ENCODE data around the gene ITM2C.

ITM2C gene

GRCh38 chr2:230903231-230904150 is 38.7 kb downstream of the ITM2C start:
- DNase-seq (ENCODE audit: low read depth in 1 of 2, low spot score in 1 of 2) = no peak
- in situ Hi-C loops (cut with HindIII; ENCODE audit: low pct_unique_long_range_greater_than_20kb, low sequenced_read_pairs) = no loop called here
- no peak for TF ChIP-seq JUND (IDR thresholded peaks at IDR 0.05; ENCODE audit: low read depth)

GRCh38 chr2:230904856-230905447 is 40.2 kb downstream of the ITM2C start:
- TF ChIP-seq JUND (IDR thresholded peaks at IDR 0.05; ENCODE audit: low read depth) = no peak
- in situ Hi-C loops (cut with HindIII; ENCODE audit: low pct_unique_long_range_greater_than_20kb, low sequenced_read_pairs) = no loop called here

GRCh38 chr2:230905448-230906421 is 41.0 kb downstream of the ITM2C start:
- DNase-seq (ENCODE audit: low read depth in 1 of 2, low spot score in 1 of 2) = no peak
- in situ Hi-C loops (cut with HindIII; ENCODE audit: low pct_unique_long_range_greater_than_20kb, low sequenced_read_pairs) = no loop called here
- TF ChIP-seq JUND (IDR thresholded peaks at IDR 0.05; ENCODE audit: low read depth) = no peak

More at GRCh38 chr2:230904856-230905447, 40.2 kb downstream of the ITM2C start:
- no peak for DNase-seq (ENCODE audit: low read depth in 1 of 2, low spot score in 1 of 2)

- in situ Hi-C loops (cut with HindIII; ENCODE audit: low pct_unique_long_range_greater_than_20kb, low sequenced_read_pairs) = no loop called here
- no peak for TF ChIP-seq JUND (IDR thresholded peaks at IDR 0.05; ENCODE audit: low read depth)
- no peak for DNase-seq (ENCODE audit: low read depth in 1 of 2, low spot score in 1 of 2)
These were observed 41.9 kb downstream of the ITM2C start for GRCh38 chr2:230906471-230907230.

- DNase-seq (ENCODE audit: low read depth in 1 of 2, low spot score in 1 of 2) = no peak
- TF ChIP-seq JUND (IDR thresholded peaks at IDR 0.05; ENCODE audit: low read depth) = no peak
- in situ Hi-C loops (cut with HindIII; ENCODE audit: low pct_unique_long_range_greater_than_20kb, low sequenced_read_pairs) = no loop called here
These were observed 42.8 kb downstream of the ITM2C start for GRCh38 chr2:230907361-230908091.

GRCh38 chr2:230908092-230908594 is 43.4 kb downstream of the ITM2C start:
- no peak for DNase-seq (ENCODE audit: low read depth in 1 of 2, low spot score in 1 of 2)
- TF ChIP-seq JUND (IDR thresholded peaks at IDR 0.05; ENCODE audit: low read depth) = no peak
- in situ Hi-C loops (cut with HindIII; ENCODE audit: low pct_unique_long_range_greater_than_20kb, low sequenced_read_pairs) = no loop called here

- DNase-seq (ENCODE audit: low read depth in 1 of 2, low spot score in 1 of 2) = no peak
- no peak for TF ChIP-seq JUND (IDR thresholded peaks at IDR 0.05; ENCODE audit: low read depth)
- in situ Hi-C loops (cut with HindIII; ENCODE audit: low pct_unique_long_range_greater_than_20kb, low sequenced_read_pairs) = no loop called here
These were observed 44.0 kb downstream of the ITM2C start for GRCh38 chr2:230908595-230909191.

- in situ Hi-C loops (cut with HindIII; ENCODE audit: low pct_unique_long_range_greater_than_20kb, low sequenced_read_pairs) = no loop called here
- no peak for DNase-seq (ENCODE audit: low read depth in 1 of 2, low spot score in 1 of 2)
- no peak for TF ChIP-seq JUND (IDR thresholded peaks at IDR 0.05; ENCODE audit: low read depth)
These were observed 45.3 kb downstream of the ITM2C start for GRCh38 chr2:230909841-230910545.

- TF ChIP-seq JUND (IDR thresholded peaks at IDR 0.05; ENCODE audit: low read depth) = no peak
- in situ Hi-C loops (cut with HindIII; ENCODE audit: low pct_unique_long_range_greater_than_20kb, low sequenced_read_pairs) = no loop called here
- DNase-seq (ENCODE audit: low read depth in 1 of 2, low spot score in 1 of 2) = no peak
These were observed 45.9 kb downstream of the ITM2C start for GRCh38 chr2:230910546-230911177.

GRCh38 chr2:230912046-230912445 is 47.3 kb downstream of the ITM2C start:
- DNase-seq (ENCODE audit: low read depth in 1 of 2, low spot score in 1 of 2) = no peak
- in situ Hi-C loops (cut with HindIII; ENCODE audit: low pct_unique_long_range_greater_than_20kb, low sequenced_read_pairs) = no loop called here
- no peak for TF ChIP-seq JUND (IDR thresholded peaks at IDR 0.05; ENCODE audit: low read depth)

Data from T47D (cell line).